ENCODE measurements around the gene CLN6. TPM values are rescaled to one million over a fixed set of nuclear protein-coding genes. Genes with fewer than 3 reads are reported as not detected.

The CLN6 gene
- total RNA-seq, 1 donor from 2014 or later = 24.4 TPM

DNA sequence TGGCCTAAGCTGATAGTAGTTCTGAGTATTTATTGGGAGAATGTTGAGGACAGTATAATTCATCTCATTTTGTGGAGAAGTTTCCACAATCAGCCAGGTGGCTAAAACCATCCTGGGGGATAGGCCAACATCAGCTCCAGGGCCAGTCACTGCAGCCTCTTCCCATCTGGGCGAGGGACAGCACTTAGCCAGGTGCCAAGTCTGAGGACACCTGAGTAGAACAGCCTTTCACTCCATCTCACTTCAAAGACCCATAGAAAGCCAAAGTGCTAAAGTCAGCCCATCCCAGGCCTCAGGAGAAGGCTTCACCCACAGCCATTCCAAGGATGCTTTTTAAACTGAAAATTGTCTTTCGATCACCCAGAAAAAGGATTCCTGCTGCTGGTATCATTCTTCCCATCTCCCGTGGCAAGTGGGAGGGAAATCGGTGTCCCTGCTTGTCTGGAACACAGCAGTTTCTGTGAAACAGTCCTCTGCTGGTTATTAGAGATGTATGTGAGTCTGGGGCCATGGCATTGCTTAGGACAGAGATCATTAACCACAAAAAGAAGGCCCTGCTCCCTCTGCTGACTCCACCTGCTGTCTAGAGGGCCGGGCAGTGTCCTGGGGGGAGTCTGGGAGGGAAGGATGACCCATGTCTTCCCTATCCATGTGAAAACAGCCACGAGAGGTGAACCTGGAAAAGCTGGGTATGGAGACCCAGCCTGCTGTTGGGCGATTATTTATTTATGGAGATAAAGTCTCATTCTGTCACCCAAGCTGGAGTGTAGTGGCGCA, 34.0 kb downstream of the CLN6 start:
- H3K9me3 ChIP-seq (ENCODE audit: low read depth) = no peaks in the 10 kb centered on the region
- Mint-ChIP-seq H3K9me3 (no peaks in the 10 kb centered on the region), H3K4me1 (peaks cover 19% of the 10 kb centered on the region), H3K27me3 (ENCODE audit: insufficient read depth, low read depth) (peaks cover 7% of the 10 kb centered on the region), H3K36me3 (peaks cover 27% of the 10 kb centered on the region), H3K27ac (peak overlapping the region; percentile 47), H3K4me3 (no peak overlapping the region)
- no peak overlapping the region for H2AFZ ChIP-seq (replicated peaks)
- peaks cover 28% of the 10 kb centered on the region for H4K20me1 ChIP-seq (ENCODE audit: low read depth)
- no peak for TF ChIP-seq EZH2 (IDR thresholded peaks at IDR 0.05)
- no peak for TF ChIP-seq EZH2phosphoT487 (IDR thresholded peaks at IDR 0.05)
- TF ChIP-seq, protein P1, sequence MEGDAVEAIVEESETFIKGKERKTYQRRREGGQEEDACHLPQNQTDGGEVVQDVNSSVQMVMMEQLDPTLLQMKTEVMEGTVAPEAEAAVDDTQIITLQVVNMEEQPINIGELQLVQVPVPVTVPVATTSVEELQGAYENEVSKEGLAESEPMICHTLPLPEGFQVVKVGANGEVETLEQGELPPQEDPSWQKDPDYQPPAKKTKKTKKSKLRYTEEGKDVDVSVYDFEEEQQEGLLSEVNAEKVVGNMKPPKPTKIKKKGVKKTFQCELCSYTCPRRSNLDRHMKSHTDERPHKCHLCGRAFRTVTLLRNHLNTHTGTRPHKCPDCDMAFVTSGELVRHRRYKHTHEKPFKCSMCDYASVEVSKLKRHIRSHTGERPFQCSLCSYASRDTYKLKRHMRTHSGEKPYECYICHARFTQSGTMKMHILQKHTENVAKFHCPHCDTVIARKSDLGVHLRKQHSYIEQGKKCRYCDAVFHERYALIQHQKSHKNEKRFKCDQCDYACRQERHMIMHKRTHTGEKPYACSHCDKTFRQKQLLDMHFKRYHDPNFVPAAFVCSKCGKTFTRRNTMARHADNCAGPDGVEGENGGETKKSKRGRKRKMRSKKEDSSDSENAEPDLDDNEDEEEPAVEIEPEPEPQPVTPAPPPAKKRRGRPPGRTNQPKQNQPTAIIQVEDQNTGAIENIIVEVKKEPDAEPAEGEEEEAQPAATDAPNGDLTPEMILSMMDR (IDR thresholded peaks at IDR 0.05) = no peak
- H3K9ac ChIP-seq = no peak overlapping the region
- no peak overlapping the region for H3K4me3 ChIP-seq
- DNase-seq (ENCODE audit: low spot score) = no peak
- H3K79me2 ChIP-seq (ENCODE audit: low read depth) = no peaks in the 10 kb centered on the region
- peaks cover 24% of the 10 kb centered on the region for H3F3A ChIP-seq (ENCODE audit: low read depth)
- no peaks in the 10 kb centered on the region for H3K27me3 ChIP-seq
- H3K27ac ChIP-seq = no peak overlapping the region
- H3K4me2 ChIP-seq = no peak overlapping the region
- peaks cover 13% of the 10 kb centered on the region for H3K4me1 ChIP-seq
- H3K36me3 ChIP-seq = no peaks in the 10 kb centered on the region

GRCh38 chr15:68192804-68193486, 36.6 kb downstream of the CLN6 start:
- Histone ChIP-seq H3K4me2 (no peak overlapping the region), H3K36me3 (no peaks in the 10 kb centered on the region), H4K20me1 (ENCODE audit: low read depth) (peaks cover 4% of the 10 kb centered on the region), H3K27ac (no peak overlapping the region), H3K9ac (no peak overlapping the region), H3F3A (ENCODE audit: low read depth) (peaks cover 24% of the 10 kb centered on the region), H2AFZ (replicated peaks) (no peak overlapping the region), H3K4me3 (no peak overlapping the region), H3K9me3 (ENCODE audit: low read depth) (no peaks in the 10 kb centered on the region), H3K4me1 (no peaks in the 10 kb centered on the region), H3K79me2 (ENCODE audit: low read depth) (no peaks in the 10 kb centered on the region), H3K27me3 (no peaks in the 10 kb centered on the region)
- Mint-ChIP-seq H3K27me3 (ENCODE audit: insufficient read depth, low read depth) (peaks cover 7% of the 10 kb centered on the region), H3K4me3 (no peak overlapping the region), H3K9me3 (no peaks in the 10 kb centered on the region), H3K36me3 (peaks cover 43% of the 10 kb centered on the region), H3K4me1 (peaks cover 7% of the 10 kb centered on the region), H3K27ac (no peak overlapping the region)
- no peak for DNase-seq (ENCODE audit: low spot score)
- TF ChIP-seq EZH2phosphoT487 (IDR thresholded peaks at IDR 0.05) (no peak), EZH2 (IDR thresholded peaks at IDR 0.05) (no peak)
- TF ChIP-seq, protein P1 (IDR thresholded peaks at IDR 0.05) = no peak

GRCh38 chr15:68192117-68192516, 37.4 kb downstream of the CLN6 start:
- no peak for DNase-seq (ENCODE audit: low spot score)
- peaks cover 24% of the 10 kb centered on the region for H3F3A ChIP-seq (ENCODE audit: low read depth)
- Mint-ChIP-seq H3K36me3 (peaks cover 42% of the 10 kb centered on the region), H3K9me3 (no peaks in the 10 kb centered on the region), H3K4me3 (no peak overlapping the region), H3K27ac (no peak overlapping the region), H3K27me3 (ENCODE audit: insufficient read depth, low read depth) (peaks cover under 1% of the 10 kb centered on the region), H3K4me1 (peaks cover 4% of the 10 kb centered on the region)
- H3K9ac ChIP-seq = no peak overlapping the region
- H3K27ac ChIP-seq = no peak overlapping the region
- H3K4me1 ChIP-seq = no peaks in the 10 kb centered on the region
- TF ChIP-seq, protein P1 (IDR thresholded peaks at IDR 0.05) = no peak
- TF ChIP-seq EZH2phosphoT487 (IDR thresholded peaks at IDR 0.05) (no peak), EZH2 (IDR thresholded peaks at IDR 0.05) (no peak)
- H3K27me3 ChIP-seq = no peaks in the 10 kb centered on the region
- no peak overlapping the region for H3K4me3 ChIP-seq
- H3K79me2 ChIP-seq (ENCODE audit: low read depth) = no peaks in the 10 kb centered on the region
- H3K36me3 ChIP-seq = no peaks in the 10 kb centered on the region
- H3K9me3 ChIP-seq (ENCODE audit: low read depth) = no peaks in the 10 kb centered on the region
- H2AFZ ChIP-seq (replicated peaks) = no peak overlapping the region
- peaks cover 4% of the 10 kb centered on the region for H4K20me1 ChIP-seq (ENCODE audit: low read depth)
- no peak overlapping the region for H3K4me2 ChIP-seq
